Rectal smooth muscle tissue (tissue), 1 donor: ENCODE results near the gene STK35.

Source experiments
- H3K27ac ChIP-seq: one replicate; pipeline ENCODE4 v1.7.0; 2013; ENCODE audit warnings: low read depth, low read length, inconsistent platforms
- H3K27me3 ChIP-seq: one replicate; pipeline ENCODE4 v1.7.0; 2013; ENCODE audit warnings: low read length; ENCODE audit not compliant: control insufficient read depth, insufficient read depth
- H3K36me3 ChIP-seq: one replicate; pipeline ENCODE4 v1.7.0; 2013; ENCODE audit warnings: low read length; ENCODE audit not compliant: control insufficient read depth, insufficient read depth
- H3K4me1 ChIP-seq: one replicate; pipeline ENCODE4 v1.7.0; 2013; ENCODE audit warnings: low read length; ENCODE audit not compliant: control insufficient read depth, insufficient read depth
- H3K4me3 ChIP-seq: one replicate; pipeline ENCODE4 v1.7.0; 2013; ENCODE audit warnings: low read length
- H3K9ac ChIP-seq: one replicate; pipeline ENCODE4 v1.7.0; 2013; ENCODE audit warnings: low read length

Gene STK35

DNA sequence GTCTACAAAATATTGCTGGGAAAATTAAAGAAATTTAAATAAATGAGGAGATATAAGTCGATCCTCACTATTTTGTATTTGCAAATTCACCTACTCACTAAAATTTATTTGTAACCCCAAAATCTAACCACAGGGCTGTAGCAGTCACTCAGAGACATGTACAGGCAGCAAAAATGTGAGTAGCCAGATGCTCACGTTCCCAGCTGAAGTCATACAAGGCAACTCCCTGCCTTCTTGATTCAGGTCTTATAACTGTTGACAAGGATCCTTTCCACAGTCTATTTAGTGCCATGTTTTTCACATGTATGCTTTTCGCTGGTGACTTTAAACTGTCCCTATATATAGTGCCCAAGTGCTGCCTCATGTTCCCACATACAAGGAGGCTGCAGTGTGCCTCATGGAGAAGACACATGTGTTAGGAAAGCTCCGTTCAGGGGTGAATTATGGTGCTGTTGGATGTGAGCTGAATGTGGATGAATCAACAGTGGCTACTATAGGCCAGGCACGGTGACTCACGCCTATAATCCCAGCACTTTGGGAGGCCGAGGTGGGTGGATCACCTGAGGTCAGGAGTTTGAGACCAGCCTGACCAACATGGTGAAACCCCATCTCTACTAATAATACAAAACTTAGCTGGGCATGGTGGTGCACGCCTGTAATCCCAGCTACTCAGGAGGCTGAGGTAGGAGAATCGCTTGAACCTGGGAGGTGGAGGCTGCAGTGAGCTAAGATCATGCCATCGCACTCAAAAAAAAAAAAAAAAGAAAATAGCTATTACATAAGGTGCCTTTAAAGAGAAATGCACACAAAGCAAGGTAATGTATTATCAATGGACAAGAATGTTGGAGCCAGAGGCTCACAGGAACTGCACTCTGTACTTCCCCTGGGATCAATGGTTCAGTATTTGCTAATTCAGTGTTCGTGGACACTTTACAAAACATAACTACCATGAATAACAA lies 55.3 kb downstream of the STK35 start:
- no peak overlapping the region for H3K27ac ChIP-seq
- peaks cover 5% of the 10 kb centered on the region for H3K4me1 ChIP-seq
- H3K36me3 ChIP-seq, result no peaks in the 10 kb centered on the region
- H3K4me3 ChIP-seq, result no peak overlapping the region
- H3K9ac ChIP-seq, result no peak overlapping the region
- no peaks in the 10 kb centered on the region for H3K27me3 ChIP-seq

DNA sequence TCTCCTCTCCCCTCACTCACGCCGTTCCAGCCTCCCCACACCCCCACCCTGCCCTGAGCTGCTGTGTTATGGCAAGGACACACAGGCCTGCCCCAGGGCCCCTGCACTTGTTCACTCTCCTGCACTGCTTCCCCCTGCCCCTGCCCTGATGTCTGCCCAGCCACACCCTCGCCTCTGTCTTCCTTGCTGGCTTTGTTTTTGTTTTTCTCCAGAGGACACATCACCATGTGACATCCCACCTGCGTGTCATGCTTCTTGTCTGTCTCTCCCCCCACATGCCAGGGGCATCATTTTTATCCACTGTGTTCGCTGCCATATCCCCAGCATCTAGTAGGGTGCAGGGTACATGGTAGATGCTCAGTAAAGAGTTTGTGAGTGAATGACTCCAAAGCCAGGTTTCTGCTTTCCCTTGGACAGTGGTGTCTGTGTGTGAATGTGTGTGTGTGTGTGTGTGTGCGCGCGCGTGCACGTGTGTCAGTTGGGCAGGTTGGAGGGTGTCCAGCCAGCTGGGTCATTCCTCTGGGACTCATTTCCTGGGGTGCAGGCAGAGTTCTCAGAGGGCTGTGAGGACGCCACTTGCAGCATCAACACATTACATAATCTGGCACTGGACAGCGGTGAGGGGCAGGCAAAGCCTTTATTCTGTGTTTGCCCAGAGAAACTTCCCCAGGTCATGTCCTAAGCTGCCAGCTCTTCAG lies 60.6 kb downstream of the STK35 start:
- H3K4me3 ChIP-seq, result no peak overlapping the region
- H3K9ac ChIP-seq, result no peak overlapping the region
- H3K4me1 ChIP-seq, result no peaks in the 10 kb centered on the region
- no peaks in the 10 kb centered on the region for H3K36me3 ChIP-seq
- no peaks in the 10 kb centered on the region for H3K27me3 ChIP-seq
- no peak overlapping the region for H3K27ac ChIP-seq

DNA sequence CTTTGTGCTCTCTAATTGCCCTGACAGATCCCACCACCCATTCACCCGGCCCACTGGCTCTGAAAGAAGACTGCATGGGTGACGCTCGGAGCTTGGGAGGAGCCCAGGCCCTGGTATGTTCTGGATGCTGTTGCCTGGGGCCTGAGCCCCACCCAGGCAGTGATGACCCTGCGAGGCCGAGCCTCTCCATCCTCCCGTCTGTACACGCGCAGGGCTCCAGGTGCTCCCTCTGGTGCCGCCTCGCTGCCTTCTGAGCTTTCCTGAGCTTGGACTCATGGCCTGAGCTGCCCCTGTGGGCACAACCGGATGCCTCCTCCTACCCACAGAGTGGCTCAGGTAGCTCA lies 61.2 kb downstream of the STK35 start:
- Histone ChIP-seq H3K4me1 (no peaks in the 10 kb centered on the region), H3K27ac (no peak overlapping the region), H3K9ac (no peak overlapping the region), H3K4me3 (no peak overlapping the region), H3K27me3 (no peaks in the 10 kb centered on the region), H3K36me3 (no peaks in the 10 kb centered on the region)

GRCh38 chr20:2163312-2163711 lies 61.7 kb downstream of the STK35 start:
- Histone ChIP-seq H3K4me1 (no peaks in the 10 kb centered on the region), H3K4me3 (no peak overlapping the region), H3K9ac (no peak overlapping the region), H3K27me3 (no peaks in the 10 kb centered on the region), H3K27ac (no peak overlapping the region), H3K36me3 (no peaks in the 10 kb centered on the region)

- no peak overlapping the region for H3K27ac ChIP-seq
- H3K4me1 ChIP-seq, result no peaks in the 10 kb centered on the region
- H3K9ac ChIP-seq, result no peak overlapping the region
- H3K27me3 ChIP-seq, result no peaks in the 10 kb centered on the region
- H3K36me3 ChIP-seq, result no peaks in the 10 kb centered on the region
- no peak overlapping the region for H3K4me3 ChIP-seq
Observed at GRCh38 chr20:2163757-2164156, 62.1 kb downstream of the STK35 start.

DNA sequence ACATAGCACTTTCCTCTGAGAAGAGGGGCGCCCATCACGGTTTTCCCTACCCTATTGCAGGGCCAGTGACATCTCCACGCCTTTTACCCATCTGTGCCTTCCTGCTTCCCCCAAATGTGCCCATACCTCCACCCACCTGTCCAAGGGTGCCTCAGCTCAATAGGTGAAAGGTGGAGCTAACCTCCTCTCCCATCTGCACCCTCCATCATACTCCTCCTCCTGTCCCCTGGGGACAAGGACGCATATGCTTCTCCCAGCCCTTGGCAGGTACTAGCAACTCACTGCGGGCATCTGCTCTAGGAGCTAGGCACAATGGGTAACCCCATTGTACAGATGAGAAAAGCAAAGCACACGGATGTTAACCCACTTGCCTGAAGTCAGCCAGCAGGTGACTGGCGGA lies 62.8 kb downstream of the STK35 start:
- Histone ChIP-seq H3K4me1 (no peaks in the 10 kb centered on the region), H3K27ac (no peak overlapping the region), H3K4me3 (no peak overlapping the region), H3K27me3 (no peaks in the 10 kb centered on the region), H3K9ac (no peak overlapping the region), H3K36me3 (no peaks in the 10 kb centered on the region)

GRCh38 chr20:2164966-2165365 lies 63.3 kb downstream of the STK35 start:
- no peaks in the 10 kb centered on the region for H3K4me1 ChIP-seq
- H3K36me3 ChIP-seq, result no peaks in the 10 kb centered on the region

DNA sequence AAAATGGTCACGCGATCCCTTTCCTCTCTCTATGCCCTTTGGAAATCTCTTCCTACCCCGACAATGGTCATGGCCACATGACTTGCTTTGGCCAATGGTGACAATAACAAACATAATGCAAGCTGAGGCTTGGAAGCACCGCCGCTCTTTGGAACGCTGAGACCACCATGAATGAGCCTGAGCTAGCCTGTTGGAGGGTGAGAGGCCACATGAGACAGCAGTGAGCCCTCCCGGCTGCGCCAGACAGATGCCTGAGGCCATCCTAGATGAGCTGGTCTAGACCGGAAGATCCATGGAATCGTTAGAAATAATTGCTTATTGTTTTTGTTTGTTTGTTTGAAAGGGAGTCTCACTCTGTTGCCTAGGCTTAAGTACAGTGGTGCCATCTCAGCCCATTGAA lies 64.2 kb downstream of the STK35 start:
- Histone ChIP-seq H3K4me1 (no peaks in the 10 kb centered on the region), H3K27ac (no peak overlapping the region), H3K9ac (no peak overlapping the region), H3K27me3 (no peaks in the 10 kb centered on the region), H3K36me3 (no peaks in the 10 kb centered on the region), H3K4me3 (no peak overlapping the region)

More at GRCh38 chr20:2164966-2165365, 63.3 kb downstream of the STK35 start:
- Histone ChIP-seq H3K27ac (no peak overlapping the region), H3K4me3 (no peak overlapping the region), H3K9ac (no peak overlapping the region), H3K27me3 (no peaks in the 10 kb centered on the region)

- Histone ChIP-seq H3K27ac (no peak overlapping the region), H3K27me3 (no peaks in the 10 kb centered on the region), H3K4me1 (no peaks in the 10 kb centered on the region), H3K9ac (no peak overlapping the region), H3K4me3 (no peak overlapping the region), H3K36me3 (no peaks in the 10 kb centered on the region)
Observed at GRCh38 chr20:2167112-2167511, 65.5 kb downstream of the STK35 start.

- H3K4me1 ChIP-seq, result no peaks in the 10 kb centered on the region
- H3K36me3 ChIP-seq, result no peaks in the 10 kb centered on the region
- no peak overlapping the region for H3K4me3 ChIP-seq
- no peak overlapping the region for H3K27ac ChIP-seq
- no peak overlapping the region for H3K9ac ChIP-seq
- H3K27me3 ChIP-seq, result no peaks in the 10 kb centered on the region
Observed at GRCh38 chr20:2168946-2169345, 67.3 kb downstream of the STK35 start.

- Histone ChIP-seq H3K36me3 (no peaks in the 10 kb centered on the region), H3K27ac (no peak overlapping the region), H3K4me3 (no peak overlapping the region), H3K4me1 (no peaks in the 10 kb centered on the region), H3K27me3 (no peaks in the 10 kb centered on the region), H3K9ac (no peak overlapping the region)
Observed at GRCh38 chr20:2169456-2170088, 67.9 kb downstream of the STK35 start.

GRCh38 chr20:2170404-2170803 lies 68.8 kb downstream of the STK35 start:
- Histone ChIP-seq H3K27me3 (no peaks in the 10 kb centered on the region), H3K27ac (no peak overlapping the region), H3K9ac (no peak overlapping the region), H3K4me1 (no peaks in the 10 kb centered on the region), H3K4me3 (no peak overlapping the region), H3K36me3 (no peaks in the 10 kb centered on the region)
